Measurements from ENCODE around the gene PEX13. TPM values are rescaled to one million over a fixed set of nuclear protein-coding genes. Genes with fewer than 3 reads are reported as not detected.

Gene PEX13
- total RNA-seq, 1 donor from 2014 or later: 31.7 TPM

DNA sequence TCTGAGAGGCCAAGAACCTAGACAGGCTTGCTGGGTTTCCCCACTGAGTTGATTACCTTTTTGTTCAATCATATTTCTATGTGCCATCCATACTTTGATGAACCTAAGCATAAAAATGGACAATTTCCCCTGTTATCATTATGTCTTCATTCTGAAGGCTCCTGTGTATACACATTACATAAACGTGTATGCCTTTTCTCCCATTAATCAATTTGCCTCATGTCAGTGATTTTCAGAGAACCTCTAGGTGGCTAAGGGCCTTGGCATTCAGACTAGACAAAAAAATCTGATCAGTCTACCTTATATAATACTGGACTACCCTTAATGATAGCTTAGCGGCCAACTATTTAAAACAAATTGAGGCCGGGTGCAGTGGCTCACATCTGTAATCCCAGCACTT, 4.1 kb upstream of the PEX13 start:
- TF ChIP-seq, protein P1, sequence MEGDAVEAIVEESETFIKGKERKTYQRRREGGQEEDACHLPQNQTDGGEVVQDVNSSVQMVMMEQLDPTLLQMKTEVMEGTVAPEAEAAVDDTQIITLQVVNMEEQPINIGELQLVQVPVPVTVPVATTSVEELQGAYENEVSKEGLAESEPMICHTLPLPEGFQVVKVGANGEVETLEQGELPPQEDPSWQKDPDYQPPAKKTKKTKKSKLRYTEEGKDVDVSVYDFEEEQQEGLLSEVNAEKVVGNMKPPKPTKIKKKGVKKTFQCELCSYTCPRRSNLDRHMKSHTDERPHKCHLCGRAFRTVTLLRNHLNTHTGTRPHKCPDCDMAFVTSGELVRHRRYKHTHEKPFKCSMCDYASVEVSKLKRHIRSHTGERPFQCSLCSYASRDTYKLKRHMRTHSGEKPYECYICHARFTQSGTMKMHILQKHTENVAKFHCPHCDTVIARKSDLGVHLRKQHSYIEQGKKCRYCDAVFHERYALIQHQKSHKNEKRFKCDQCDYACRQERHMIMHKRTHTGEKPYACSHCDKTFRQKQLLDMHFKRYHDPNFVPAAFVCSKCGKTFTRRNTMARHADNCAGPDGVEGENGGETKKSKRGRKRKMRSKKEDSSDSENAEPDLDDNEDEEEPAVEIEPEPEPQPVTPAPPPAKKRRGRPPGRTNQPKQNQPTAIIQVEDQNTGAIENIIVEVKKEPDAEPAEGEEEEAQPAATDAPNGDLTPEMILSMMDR (IDR thresholded peaks at IDR 0.05; ENCODE audit: insufficient read depth, low read length, poor library complexity, severe bottlenecking): no peak
- Histone ChIP-seq H3K4me3 (ENCODE audit: low read depth, low read length) (no peak overlapping the region), H3K36me3 (ENCODE audit: control insufficient read depth, insufficient read depth, low read length) (no peaks in the 10 kb centered on the region), H3K27me3 (ENCODE audit: control insufficient read depth, insufficient read depth, low read length) (no peaks in the 10 kb centered on the region)
- no peak for DNase-seq (ENCODE audit: low read depth)

DNA sequence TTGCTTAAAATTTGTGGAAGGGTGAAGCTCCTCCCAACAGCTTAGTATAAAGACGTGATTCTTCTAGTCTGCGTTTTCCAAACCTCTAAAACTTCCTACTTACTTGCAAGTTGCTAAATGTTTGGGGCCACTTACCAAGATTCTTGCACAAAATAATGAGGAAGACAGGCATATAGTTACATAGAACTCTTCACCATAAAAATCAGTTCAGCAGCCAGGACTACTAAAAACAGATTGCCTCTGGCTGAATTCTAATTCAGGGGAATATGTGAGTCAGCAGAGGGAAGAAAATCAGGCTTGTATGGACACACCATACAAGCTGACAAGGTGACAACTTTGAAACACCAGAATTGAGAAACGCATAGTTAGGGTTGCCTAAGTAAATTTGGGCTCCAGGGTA, 2.8 kb upstream of the PEX13 start:
- TF ChIP-seq, protein P1 (IDR thresholded peaks at IDR 0.05; ENCODE audit: insufficient read depth, low read length, poor library complexity, severe bottlenecking): no peak
- no peak overlapping the region for H3K4me3 ChIP-seq (ENCODE audit: low read depth, low read length)
- DNase-seq (ENCODE audit: low read depth): no peak
- H3K27me3 ChIP-seq (ENCODE audit: control insufficient read depth, insufficient read depth, low read length): no peaks in the 10 kb centered on the region
- H3K36me3 ChIP-seq (ENCODE audit: control insufficient read depth, insufficient read depth, low read length): no peaks in the 10 kb centered on the region

DNA sequence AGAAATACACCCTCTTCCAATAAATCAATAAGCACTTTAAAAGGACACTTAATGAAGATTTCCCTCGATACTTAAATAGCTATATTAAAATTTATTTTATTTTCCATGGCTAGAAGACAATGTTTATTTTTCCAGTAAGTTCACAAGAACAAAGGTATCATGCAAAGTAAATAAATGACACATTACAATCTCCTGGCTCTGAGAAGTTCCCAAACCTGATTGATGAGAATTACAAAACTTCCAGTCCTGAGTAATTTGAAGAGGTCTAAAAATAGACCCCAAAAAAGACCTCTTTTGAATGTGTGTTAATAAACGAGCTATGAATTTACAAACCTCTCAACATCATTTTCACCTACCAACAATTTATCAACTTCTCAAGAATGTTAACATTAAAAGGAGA, 1.5 kb upstream of the PEX13 start:
- Histone ChIP-seq H3K27me3 (ENCODE audit: control insufficient read depth, insufficient read depth, low read length) (no peaks in the 10 kb centered on the region), H3K4me3 (ENCODE audit: low read depth, low read length) (peak overlapping the region; percentile 76), H3K36me3 (ENCODE audit: control insufficient read depth, insufficient read depth, low read length) (no peaks in the 10 kb centered on the region)
- DNase-seq (ENCODE audit: low read depth): no peak
- TF ChIP-seq, protein P1 (IDR thresholded peaks at IDR 0.05; ENCODE audit: insufficient read depth, low read length, poor library complexity, severe bottlenecking): no peak

DNA sequence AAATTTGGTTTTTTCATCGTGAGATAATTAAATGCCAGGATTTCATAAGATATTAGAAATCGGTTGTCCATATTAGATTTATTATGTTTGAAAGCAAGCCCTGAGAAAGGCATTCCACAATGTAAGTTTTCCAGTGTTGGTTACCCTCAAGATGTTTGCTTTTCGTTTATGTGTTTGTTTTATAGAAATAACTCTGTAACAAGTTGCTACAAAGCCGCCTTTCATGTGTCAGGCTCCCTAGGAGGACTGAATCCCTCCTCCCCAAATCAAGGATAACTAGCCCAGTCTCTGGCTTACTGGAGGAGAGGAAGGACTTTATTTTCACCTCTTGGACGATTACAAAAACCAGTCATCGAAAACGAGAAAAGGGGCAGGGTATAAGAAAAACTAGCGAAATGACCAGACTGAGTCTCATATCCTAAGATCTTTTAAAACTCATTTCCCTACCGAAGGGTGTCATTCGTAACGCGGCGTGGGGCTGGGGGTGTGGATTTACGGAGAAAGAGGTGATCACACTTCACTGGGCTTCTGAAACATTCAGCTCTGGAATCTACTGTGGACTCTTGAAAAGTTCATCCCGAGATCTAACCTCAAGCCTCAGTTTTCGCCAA, 1.0 kb upstream of the PEX13 start:
- Histone ChIP-seq H3K27me3 (ENCODE audit: control insufficient read depth, insufficient read depth, low read length) (no peaks in the 10 kb centered on the region), H3K4me3 (ENCODE audit: low read depth, low read length) (peak overlapping the region; percentile 76), H3K36me3 (ENCODE audit: control insufficient read depth, insufficient read depth, low read length) (no peaks in the 10 kb centered on the region)
- TF ChIP-seq, protein P1 (IDR thresholded peaks at IDR 0.05; ENCODE audit: insufficient read depth, low read length, poor library complexity, severe bottlenecking): no peak
- no peak for DNase-seq (ENCODE audit: low read depth)

DNA sequence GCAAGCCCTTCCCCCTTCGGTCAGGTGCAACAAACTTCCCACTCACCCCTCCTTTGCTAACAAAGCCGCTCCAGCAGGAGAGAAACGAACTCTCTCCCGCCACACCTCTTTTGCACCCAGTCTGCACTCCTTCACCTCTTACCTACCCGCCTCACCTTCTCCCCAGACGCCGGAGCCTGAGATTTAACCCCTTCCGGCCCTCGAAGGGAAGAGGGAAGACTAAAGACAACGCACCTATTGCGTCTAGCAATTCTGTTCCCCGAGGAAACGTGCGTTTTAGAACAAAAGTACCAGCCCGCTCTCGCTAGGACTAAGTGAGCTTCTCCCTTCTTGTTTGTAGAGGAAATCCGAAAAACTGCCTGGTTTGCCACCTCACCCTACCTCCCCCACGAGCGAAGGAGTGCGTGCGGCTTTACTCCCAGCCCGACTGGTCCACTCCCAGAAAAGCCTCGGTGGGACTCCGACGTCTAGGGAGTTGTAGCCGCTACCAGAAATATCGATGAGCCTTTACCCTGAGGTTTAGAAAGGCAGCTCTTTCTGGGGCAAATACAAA, 441 bp upstream of the PEX13 start:
- H3K36me3 ChIP-seq (ENCODE audit: control insufficient read depth, insufficient read depth, low read length): no peaks in the 10 kb centered on the region

More for the DNA sequence above, 441 bp upstream of the PEX13 start:
- Histone ChIP-seq H3K4me3 (ENCODE audit: low read depth, low read length) (peak overlapping the region; percentile 76), H3K27me3 (ENCODE audit: control insufficient read depth, insufficient read depth, low read length) (no peaks in the 10 kb centered on the region)
- TF ChIP-seq, protein P1 (IDR thresholded peaks at IDR 0.05; ENCODE audit: insufficient read depth, low read length, poor library complexity, severe bottlenecking): no peak
- DNase-seq (ENCODE audit: low read depth): no peak

Data from kidney epithelial cell (primary cell).